ENCODE data around the gene HK1.

DNA sequence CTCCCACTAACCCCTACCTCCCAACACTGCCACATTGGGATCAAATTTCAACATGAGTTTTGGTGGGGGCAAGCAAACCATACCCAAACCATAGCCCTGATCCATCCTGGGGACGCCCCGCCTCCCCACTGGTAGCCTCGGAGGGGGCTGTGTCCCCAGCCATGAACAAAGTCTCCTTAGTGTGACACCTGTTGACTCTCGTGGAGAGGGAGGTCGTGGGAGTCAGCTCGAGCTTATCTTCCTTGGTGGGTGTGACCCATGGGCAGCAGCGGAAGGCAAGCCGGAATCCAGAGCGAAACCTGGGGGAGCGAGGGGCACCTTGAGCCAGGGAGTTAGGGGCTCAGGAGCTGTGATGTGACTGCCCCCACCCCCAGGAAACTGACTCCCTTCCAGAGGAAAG, 126.5 kb downstream of the HK1 start:
- TF ChIP-seq, protein P1, sequence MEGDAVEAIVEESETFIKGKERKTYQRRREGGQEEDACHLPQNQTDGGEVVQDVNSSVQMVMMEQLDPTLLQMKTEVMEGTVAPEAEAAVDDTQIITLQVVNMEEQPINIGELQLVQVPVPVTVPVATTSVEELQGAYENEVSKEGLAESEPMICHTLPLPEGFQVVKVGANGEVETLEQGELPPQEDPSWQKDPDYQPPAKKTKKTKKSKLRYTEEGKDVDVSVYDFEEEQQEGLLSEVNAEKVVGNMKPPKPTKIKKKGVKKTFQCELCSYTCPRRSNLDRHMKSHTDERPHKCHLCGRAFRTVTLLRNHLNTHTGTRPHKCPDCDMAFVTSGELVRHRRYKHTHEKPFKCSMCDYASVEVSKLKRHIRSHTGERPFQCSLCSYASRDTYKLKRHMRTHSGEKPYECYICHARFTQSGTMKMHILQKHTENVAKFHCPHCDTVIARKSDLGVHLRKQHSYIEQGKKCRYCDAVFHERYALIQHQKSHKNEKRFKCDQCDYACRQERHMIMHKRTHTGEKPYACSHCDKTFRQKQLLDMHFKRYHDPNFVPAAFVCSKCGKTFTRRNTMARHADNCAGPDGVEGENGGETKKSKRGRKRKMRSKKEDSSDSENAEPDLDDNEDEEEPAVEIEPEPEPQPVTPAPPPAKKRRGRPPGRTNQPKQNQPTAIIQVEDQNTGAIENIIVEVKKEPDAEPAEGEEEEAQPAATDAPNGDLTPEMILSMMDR (conservative IDR thresholded peaks at IDR 0.05): no peak
- no peak for TF ChIP-seq EZH2 (IDR thresholded peaks at IDR 0.05; ENCODE audit: low read depth)
